Gastrocnemius medialis (tissue), 4 donors: Measurements from ENCODE around the gene FARS2. TPM values are rescaled to one million over a fixed set of nuclear protein-coding genes. Genes with fewer than 3 reads are reported as not detected.

Experiments
- ATAC-seq, 2 donors: fragments of 150-250 bp; one replicate each; pipeline ENCODE4 v1.9.1; 2016
- DNase-seq, 2 donors: peaks; one replicate each; pipeline ENCODE4 v3.0.0-alpha.2; 2019
- H3K27ac ChIP-seq, 4 donors: fragments of 200-600 bp; sonication (generic); 1 replicate in 1 of 4; 2 replicates in 3 of 4; pipeline ENCODE4 v1.5.1; 2016 to 2018; ENCODE audit warnings: mild to moderate bottlenecking in 2 of 4, moderate library complexity in 1 of 4
- H3K27me3 ChIP-seq, 3 donors: fragments of 200-600 bp; sonication (generic) in 2 of 3; 1 replicate in 1 of 3; 2 replicates in 2 of 3; pipeline versions ENCODE4 v1.5.1 to v1.6.0; 2016 to 2019; ENCODE audit warnings: mild to moderate bottlenecking in 1 of 3, moderate library complexity in 1 of 3
- H3K36me3 ChIP-seq, 2 donors: fragments of 200-600 bp; sonication (generic) in 1 of 2; one replicate each; pipeline ENCODE4 v1.5.1; 2017 to 2018
- H3K4me1 ChIP-seq, 2 donors: fragments of 200-600 bp; sonication (generic) in 1 of 2; one replicate each; pipeline ENCODE4 v1.5.1; 2016 to 2017; ENCODE audit warnings: mild to moderate bottlenecking in 2 of 2
- H3K4me3 ChIP-seq, 4 donors: fragments of 200-600 bp; sonication (generic) in 3 of 4; 1 replicate in 1 of 4; 2 replicates in 3 of 4; pipeline ENCODE4 v1.5.1; 2016 to 2019; ENCODE audit warnings: mild to moderate bottlenecking in 2 of 4
- H3K9me3 ChIP-seq, 3 donors: fragments of 200-600 bp; sonication (generic) in 2 of 3; 1 replicate in 1 of 3; 2 replicates in 2 of 3; pipeline ENCODE4 v1.5.1; 2016 to 2019
- CTCF ChIP-seq, 5 experiments: fragments of 450-650 bp in 3 of 5; fragments of 200-600 bp in 2 of 5; sonication (generic) in 2 of 5; IDR thresholded peaks in 4 of 5; conservative IDR thresholded peaks in 1 of 5; 1 replicate in 4 of 5; 2 replicates in 1 of 5; pipeline ENCODE4 v1.5.1; 2016 to 2019; ENCODE audit warnings: antibody characterized with exemption in 5 of 5, mild to moderate bottlenecking in 3 of 5, moderate library complexity in 3 of 5
- POLR2A ChIP-seq, 2 donors: fragments of 450-650 bp; IDR thresholded peaks; one replicate each; pipeline ENCODE4 v1.6.1; 2017; ENCODE audit warnings: antibody characterized with exemption in 2 of 2, mild to moderate bottlenecking in 2 of 2, moderate library complexity in 2 of 2
- in situ Hi-C, 4 donors: fragments of 200-750 bp; cut with MboI; loops; one replicate each; pipeline versions ENCODE4 v1.15.0 to v1.8.0; 2017; ENCODE audit warnings: low sequenced_read_pairs in 4 of 4
- intact Hi-C: fragments of 100-400 bp; cut with DNase I; formaldehyde crosslinking; loops from one replicate; pipeline ENCODE4 v1.15.1; 2023; ENCODE audit warnings: low total_unique reads
- total RNA-seq, 4 donors: library from RNA; depleted of rRNA; stranded (reverse); fragments of >200 nt; gene quantifications; one replicate each; pipeline versions ENCODE4 v1.1.0 to v1.2.3, GENCODE V29; 2016

FARS2 gene
- total RNA-seq, 4 donors from 2014 or later, result 13.6 to 24.0 (median 15.8) TPM

GRCh38 chr6:5481033-5481432 lies 219.7 kb downstream of the FARS2 start:
- no peaks in the 10 kb centered on the region for H3K9me3 ChIP-seq
- H3K27ac ChIP-seq, result no peak overlapping the region
- intact Hi-C loops (no loop called here), in situ Hi-C loops (no loop called here)
- no peaks in the 10 kb centered on the region for H3K36me3 ChIP-seq
- H3K27me3 ChIP-seq, result no peaks in the 10 kb centered on the region
- DNase-seq (no peak), ATAC-seq (no peak)
- no peak overlapping the region for H3K4me3 ChIP-seq
- H3K4me1 ChIP-seq, result peaks cover 5 to 10% of the 10 kb centered on the region in 2 donors
- TF ChIP-seq POLR2A (IDR thresholded peaks at IDR 0.05) (no peak), CTCF (IDR thresholded peaks at IDR 0.05 in 4 of 5, conservative IDR thresholded peaks at IDR 0.05 in 1 of 5) (no peak)

- no peaks in the 10 kb centered on the region for H3K36me3 ChIP-seq
- intact Hi-C loops, result no loop called here
- no peaks in the 10 kb centered on the region for H3K9me3 ChIP-seq
- peaks cover 5 to 10% of the 10 kb centered on the region in 2 donors for H3K4me1 ChIP-seq
- H3K4me3 ChIP-seq, result no peak overlapping the region
- TF ChIP-seq POLR2A (IDR thresholded peaks at IDR 0.05) (no peak), CTCF (IDR thresholded peaks at IDR 0.05 in 4 of 5, conservative IDR thresholded peaks at IDR 0.05 in 1 of 5) (no peak)
- in situ Hi-C loops, result no loop called here
- no peak overlapping the region for H3K27ac ChIP-seq
- DNase-seq (no peak), ATAC-seq (no peak)
- H3K27me3 ChIP-seq, result no peaks in the 10 kb centered on the region
Observed at GRCh38 chr6:5481750-5482149, 220.4 kb downstream of the FARS2 start.

GRCh38 chr6:5482619-5483018 lies 221.3 kb downstream of the FARS2 start:
- no peak overlapping the region for H3K27ac ChIP-seq
- intact Hi-C loops (no loop called here), in situ Hi-C loops (no loop called here)
- ATAC-seq (no peak), DNase-seq (no peak)
- H3K4me1 ChIP-seq, result peaks cover 5 to 10% of the 10 kb centered on the region in 2 donors
- no peaks in the 10 kb centered on the region for H3K9me3 ChIP-seq
- no peaks in the 10 kb centered on the region for H3K36me3 ChIP-seq
- TF ChIP-seq POLR2A (IDR thresholded peaks at IDR 0.05), result no peak
- no peak for TF ChIP-seq CTCF (IDR thresholded peaks at IDR 0.05 in 4 of 5, conservative IDR thresholded peaks at IDR 0.05 in 1 of 5)
- no peak overlapping the region for H3K4me3 ChIP-seq
- no peaks in the 10 kb centered on the region for H3K27me3 ChIP-seq

GRCh38 chr6:5484692-5485091 lies 223.4 kb downstream of the FARS2 start:
- Histone ChIP-seq H3K27ac (no peak overlapping the region), H3K4me3 (no peak overlapping the region), H3K27me3 (no peaks in the 10 kb centered on the region), H3K36me3 (no peaks in the 10 kb centered on the region), H3K4me1 (peaks cover 5 to 10% of the 10 kb centered on the region in 2 donors), H3K9me3 (no peaks in the 10 kb centered on the region)
- no peak for TF ChIP-seq CTCF (IDR thresholded peaks at IDR 0.05 in 4 of 5, conservative IDR thresholded peaks at IDR 0.05 in 1 of 5)
- TF ChIP-seq POLR2A (IDR thresholded peaks at IDR 0.05), result no peak
- DNase-seq (no peak), ATAC-seq (no peak)
- intact Hi-C loops, result no loop called here
- in situ Hi-C loops, result no loop called here

GRCh38 chr6:5486214-5486613 lies 224.9 kb downstream of the FARS2 start:
- H3K27ac ChIP-seq, result no peak overlapping the region
- H3K9me3 ChIP-seq, result no peaks in the 10 kb centered on the region
- DNase-seq (no peak), ATAC-seq (no peak)
- no peaks in the 10 kb centered on the region for H3K36me3 ChIP-seq
- in situ Hi-C loops, result no loop called here
- no peak for TF ChIP-seq POLR2A (IDR thresholded peaks at IDR 0.05)
- TF ChIP-seq CTCF (IDR thresholded peaks at IDR 0.05 in 4 of 5, conservative IDR thresholded peaks at IDR 0.05 in 1 of 5), result no peak
- no peaks in the 10 kb centered on the region for H3K27me3 ChIP-seq
- intact Hi-C loops, result no loop called here
- H3K4me3 ChIP-seq, result no peak overlapping the region
- peaks cover under 1 to 4% of the 10 kb centered on the region in 2 donors for H3K4me1 ChIP-seq
